Medulla oblongata (tissue), 1 donor: ENCODE results near the gene CNPY1.

Source experiments
- DNase-seq: peaks from one replicate; pipeline ENCODE4 v3.0.0-alpha.2; 2015; ENCODE audit errors: extremely low spot score

CNPY1 gene

DNA sequence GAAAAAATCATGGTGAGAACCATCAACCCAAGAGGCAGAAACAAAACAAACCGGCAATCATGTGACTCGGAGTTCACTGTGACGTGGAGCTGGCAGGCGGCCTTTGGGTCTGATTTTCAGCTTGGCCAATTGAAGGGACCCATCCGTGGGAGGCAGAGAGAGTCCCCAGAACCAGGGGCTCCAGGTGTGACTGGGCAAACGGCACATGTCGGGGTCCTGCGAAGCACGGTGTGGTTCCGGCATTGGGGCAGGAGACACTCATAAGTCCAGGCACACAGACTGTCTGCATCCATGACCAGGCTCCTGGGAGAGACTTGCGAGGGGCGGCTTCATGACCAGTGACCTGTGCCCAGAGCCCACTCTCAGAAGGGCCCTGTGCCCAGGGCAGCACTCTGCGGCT lies 12.6 kb upstream of the CNPY1 start:
- no peak for DNase-seq

DNA sequence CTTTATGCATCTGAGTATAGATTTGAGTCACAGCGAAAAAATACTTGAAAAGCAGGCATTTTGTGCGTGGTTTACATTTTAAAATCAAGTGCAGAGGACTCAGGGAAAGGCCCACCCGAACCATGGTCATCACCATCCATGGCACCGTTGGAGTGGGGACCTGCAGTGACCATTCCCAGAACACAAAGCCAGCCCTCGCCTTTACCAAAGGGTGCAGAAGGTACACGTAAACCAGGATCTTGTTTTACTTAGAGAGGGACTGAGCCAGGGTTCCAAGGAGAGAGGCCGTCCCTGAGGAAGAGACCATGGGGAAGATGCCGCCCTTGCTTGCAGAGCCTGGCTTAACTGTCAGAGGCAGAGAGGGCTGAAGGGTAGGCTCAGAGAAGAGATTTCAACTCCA lies 12.0 kb upstream of the CNPY1 start:
- no peak for DNase-seq

DNA sequence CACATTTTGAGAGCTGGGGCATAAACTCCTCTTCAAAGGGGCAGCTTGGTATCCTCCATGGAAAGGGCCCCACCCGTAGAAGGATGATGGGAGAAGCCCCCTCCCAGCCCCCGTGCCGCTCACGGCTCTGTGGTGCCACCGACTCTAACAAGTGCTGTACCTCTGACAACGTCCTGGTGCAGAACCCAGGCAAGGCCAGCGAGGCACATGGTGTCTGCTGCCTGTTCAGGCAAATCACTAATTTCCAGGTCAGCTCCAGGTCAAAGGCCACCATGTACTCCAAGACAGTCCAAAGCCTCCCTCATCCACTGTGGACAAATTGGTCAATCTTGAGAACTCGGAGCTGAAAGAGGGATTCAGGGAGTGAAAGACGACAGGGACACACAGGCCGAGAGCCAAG lies 11.4 kb upstream of the CNPY1 start:
- DNase-seq: no peak

DNA sequence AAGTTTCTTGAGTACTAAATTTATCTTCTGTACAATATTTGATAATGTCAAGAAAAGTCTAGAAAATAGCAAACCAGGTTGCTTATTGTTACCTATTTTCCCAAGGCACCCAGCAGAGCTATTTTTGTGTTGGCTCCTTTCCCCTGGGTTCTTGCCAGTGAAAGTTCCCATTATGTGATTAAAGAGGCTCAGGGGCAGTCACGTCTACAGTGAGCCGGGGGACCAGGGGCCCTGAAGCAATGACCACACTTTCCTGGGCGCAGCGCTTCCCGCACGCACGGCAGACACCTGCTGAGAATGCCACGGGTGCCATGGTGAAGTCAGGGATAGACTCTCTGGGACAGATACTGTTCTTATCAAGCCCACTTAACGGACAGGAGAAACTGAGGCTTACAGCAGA lies 10.4 kb upstream of the CNPY1 start:
- no peak for DNase-seq

DNA sequence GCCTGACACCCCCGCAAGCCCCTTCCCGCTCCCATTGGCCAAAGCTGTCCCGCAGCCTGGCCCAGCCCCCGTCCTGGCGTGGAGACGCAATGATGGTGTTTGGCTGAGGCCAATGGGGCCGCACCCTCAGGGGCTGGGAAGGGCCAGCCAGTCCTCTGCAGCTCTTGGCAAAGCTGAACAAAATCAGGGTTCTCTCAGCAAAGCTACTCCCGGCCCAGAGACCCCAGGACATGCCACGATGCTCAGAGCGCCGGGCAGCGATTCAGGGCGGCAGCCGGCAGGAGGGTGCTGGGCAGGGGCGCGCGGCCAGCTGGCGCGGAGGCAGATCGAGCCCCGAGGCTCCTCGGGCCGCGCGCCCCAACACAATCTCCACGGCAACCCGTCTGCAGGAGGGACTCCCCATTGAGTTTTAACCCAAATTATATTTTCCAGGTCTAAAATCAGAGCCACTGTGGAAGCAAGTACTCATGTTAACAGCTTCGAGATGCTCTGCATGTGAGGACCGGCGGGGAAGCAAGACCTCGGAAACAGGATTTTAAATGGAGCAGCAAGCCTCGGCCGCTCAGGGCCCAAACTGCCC lies 8.8 kb upstream of the CNPY1 start:
- no peak for DNase-seq

DNA sequence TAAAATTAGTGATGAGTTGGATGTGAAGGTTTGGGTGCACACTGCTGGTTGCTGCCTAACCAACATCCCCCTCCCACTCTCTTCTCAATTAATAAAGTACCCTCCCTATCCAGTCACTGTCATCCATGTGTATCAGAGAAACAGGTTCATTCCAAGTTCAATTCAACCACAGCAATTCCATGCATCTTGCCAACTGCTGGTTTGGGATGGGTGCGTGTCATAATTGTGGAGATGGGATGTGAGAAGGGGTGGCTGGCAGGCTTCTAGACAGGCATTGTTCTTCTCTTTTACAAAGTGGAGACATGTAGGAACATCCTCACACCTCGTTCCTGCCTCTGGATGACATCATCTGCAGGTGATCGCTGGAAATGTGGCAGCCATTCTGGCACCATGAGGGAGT lies 7.5 kb upstream of the CNPY1 start:
- DNase-seq: no peak

DNA sequence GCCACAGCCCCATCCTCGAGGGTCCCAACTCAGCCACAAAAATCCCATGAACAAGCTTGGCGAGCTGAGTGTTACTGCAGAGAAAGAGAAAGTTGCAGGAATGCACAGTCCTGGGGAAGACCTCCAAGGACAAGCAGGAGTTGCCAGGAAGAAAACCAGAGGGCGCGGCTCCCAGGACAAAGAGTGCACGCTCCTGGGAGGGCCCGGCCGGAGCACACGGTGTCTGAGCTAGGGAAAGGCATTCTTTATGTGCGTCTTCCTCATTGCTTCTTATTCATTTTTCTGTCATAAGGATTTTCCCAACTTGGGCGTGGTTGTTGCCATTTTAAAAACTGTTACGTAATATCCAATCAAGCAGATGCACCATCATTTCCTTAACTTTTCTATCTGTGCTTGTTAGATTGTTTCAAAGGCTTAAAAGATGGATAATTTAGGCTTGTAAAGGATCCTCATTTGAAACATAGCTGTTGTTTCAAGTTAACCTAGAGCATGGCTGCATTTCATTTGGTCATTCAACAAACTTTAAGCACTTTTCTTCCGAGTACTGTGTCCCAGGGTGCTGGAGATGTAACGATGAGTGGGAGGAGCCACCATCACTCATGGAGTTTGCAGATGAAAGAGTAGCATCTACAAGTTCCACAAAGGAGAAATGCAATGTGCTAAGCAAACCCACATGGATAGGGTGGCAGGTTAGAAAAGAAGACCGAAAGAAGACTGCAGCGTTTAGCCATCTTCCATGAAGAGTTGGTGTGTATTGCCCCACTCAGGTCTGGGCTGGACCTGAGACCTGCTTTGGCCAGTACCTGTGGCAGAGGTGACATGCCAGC lies 5.6 kb upstream of the CNPY1 start:
- no peak for DNase-seq

DNA sequence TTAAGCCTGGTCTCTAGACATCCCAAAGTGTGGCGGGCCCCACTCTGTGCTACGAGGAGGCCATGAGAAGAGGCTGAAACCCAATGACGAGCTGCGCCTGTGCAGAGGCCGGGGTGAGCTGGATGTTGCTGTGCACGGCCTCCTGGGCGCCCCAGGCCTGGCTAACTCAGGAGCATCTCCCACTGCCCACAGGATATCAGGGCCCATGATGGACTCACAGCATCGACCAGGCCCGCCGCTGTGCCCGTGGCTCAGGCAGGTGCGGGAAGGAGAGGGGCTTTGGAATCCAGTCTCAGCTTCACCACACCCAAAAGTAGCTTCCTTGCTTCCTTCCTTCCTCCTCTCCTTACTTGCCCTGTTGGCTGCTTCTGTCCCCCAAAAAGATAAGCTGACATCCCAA lies 4.6 kb upstream of the CNPY1 start:
- no peak for DNase-seq

DNA sequence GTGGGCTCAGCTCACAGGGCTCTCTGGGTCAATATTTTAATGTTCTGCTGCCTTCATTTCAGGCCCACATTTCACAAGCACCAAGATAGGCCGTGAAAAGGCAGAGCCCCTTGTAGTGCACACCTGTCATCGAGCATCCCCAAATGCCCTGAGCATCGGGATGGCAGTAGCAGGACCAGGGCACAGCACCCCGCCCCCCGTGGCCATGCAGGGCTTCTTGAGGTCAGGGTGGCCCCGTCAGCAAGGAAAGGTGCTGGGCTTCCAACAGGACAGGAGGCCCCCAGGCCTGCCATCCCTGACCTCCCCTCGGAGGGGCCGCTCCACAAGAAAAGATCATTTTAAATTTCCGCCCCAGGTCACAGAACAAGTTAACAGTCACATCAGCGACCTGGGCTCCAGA lies 2.9 kb upstream of the CNPY1 start:
- no peak for DNase-seq

DNA sequence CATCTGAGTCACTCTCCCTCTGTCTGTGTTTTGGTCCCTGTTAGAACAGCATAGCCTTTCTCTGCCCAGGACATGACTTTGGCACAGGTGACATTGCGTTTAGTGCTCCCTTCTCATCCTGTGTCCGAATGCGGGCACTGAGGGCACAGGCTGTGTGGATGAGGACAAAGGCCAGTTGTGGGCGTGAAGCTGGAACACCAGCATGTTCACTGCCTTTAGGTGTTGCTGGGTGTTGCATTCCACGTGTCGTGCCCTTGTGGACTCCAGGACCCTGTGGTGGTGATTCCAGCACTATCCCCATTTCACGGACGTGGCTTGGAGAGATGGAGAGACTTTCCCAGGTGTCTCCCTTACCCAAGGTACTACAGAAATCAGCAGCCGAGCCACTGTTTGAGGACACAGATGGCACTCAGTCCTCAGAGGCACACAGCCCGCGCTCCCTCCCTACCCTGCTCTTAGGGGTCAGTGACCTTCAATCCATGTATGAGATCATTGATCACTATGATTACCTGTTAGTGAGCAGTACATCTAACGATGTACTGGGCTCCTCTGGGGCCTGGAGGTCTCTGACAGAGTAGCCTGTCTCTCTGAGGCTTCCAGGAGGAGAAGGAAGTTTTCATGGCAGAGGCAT lies 917 bp upstream of the CNPY1 start:
- no peak for DNase-seq

DNA sequence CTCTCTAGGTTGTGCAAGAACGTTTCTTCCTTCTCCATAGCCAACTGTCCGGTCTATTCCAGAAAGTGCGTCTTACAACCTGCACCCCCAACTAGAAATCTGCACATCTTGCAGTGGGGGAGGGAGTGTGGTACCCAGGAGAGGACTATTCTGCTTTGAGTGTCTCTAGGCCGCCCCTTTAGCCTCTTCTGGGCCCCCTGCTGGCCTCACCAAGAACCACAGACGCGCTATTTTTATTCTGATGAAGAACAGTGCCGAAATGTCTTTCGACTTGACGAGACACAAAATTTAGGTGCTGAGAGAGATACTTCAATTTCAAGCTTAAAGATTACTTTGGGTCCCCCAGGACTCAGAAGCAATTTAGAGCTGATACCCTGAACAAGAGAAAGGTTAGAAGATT lies 1.0 kb downstream of the CNPY1 start:
- no peak for DNase-seq

DNA sequence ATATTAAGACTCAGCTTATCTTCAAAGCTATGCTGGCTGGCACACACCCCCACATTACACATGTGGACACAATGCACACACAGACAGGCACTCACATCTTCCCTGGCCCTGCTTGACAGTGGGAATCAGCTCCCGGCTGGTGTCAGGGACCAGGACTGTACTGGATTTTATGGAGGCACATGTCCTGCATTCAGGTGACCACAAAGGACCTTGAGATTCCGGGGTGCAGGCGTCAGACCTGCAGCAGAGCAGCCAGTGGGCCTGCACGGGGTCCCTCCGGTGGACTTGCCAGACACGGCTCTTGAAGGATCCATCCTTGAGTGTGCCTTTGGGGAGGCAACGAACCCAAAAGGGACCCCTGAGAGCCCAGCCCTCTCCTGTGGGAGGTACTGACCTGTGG lies 1.9 kb downstream of the CNPY1 start:
- DNase-seq: no peak

DNA sequence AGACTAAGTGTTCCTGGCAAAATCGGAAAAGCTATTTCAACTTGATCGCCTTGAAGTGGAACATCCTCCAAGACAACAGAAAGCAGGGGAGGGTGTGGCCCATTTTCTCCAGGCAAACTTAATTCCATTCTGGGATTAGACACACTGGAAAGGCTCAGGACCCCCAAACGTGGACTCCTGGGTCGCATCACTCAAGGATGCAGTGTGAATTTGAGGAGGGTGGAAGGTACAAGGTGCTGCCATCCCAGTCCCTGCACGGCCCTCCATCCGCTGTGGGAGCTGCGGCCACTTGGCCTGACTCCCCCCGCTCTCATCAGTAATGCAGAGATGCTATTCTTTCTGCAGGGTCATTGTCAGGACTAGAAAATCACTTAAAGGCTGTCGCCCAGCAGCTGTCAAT lies 2.4 kb downstream of the CNPY1 start:
- no peak for DNase-seq

DNA sequence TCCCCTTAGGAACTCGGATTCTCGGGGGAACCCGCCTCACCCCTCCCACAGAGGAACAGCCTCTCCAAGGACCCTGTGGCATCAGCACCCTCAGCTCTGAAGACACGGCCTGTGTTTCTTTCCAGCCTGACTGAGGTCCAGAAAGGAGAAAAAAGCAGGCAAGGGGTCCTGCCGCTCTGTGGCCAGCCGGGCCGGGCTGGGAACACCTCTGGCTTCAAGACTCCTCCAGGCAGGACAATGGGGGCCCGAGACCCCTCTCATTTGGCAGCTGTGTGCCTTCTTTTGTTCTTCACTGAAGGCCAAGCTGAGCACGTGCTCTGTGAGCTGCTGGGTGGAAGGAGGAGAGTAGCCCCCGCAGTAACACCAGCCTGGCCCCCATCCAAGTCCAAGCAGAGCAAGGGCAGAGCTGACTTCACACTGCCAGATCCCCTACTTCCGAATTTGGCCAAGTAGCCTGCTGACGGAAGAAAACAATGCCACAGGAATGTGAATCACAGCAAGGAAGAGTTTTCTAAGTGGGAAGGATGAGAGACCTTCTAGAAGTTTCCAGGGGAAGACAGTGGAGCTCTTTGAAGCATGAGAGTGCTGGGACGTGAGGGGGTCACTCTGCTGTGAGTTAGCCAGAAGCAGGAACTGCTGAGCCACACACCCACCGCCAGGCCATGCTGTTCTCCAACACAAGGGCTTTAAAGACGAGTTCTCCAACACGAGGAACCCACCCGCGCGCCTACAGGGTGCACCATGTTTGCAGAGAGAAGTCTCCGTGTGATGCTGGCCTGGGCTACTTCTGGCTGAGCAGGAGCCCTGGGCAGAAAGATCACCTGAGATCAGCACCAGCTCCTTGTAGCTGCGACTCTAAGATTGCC lies 3.1 kb downstream of the CNPY1 start:
- no peak for DNase-seq

DNA sequence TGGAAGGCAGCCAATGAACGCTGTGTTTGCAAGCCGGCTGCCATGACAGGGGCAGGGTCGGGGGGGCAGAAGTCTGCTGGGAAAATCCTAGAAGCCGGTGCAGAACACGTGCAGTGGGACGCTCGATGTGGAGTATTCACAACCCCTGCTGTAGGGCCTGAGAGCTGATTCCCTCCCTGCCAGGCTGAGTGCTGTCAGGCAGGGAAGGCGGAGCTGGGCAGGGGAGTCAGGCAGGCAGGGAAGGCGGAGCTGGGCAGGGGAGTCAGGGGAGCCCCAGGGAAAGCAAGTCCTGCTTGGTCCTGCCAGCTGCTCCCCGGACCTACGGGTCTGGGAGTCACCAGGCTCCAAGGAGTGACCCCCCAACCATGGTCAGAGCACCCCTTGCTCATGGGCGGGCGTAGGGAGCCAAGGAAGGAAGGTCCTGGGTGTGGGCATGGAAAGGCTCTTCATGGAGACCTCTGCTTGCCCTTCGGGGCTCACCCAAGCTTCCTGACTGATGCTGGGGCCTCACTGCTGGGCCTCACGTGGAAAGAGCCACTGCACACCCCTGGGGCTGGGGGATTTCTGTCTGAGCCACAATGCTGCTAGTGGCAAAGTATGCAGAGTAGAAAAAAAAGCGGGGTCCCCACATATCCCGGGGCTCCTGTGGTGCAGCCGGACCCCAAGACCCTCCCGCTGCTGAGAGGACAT lies 4.2 kb downstream of the CNPY1 start:
- DNase-seq: no peak

DNA sequence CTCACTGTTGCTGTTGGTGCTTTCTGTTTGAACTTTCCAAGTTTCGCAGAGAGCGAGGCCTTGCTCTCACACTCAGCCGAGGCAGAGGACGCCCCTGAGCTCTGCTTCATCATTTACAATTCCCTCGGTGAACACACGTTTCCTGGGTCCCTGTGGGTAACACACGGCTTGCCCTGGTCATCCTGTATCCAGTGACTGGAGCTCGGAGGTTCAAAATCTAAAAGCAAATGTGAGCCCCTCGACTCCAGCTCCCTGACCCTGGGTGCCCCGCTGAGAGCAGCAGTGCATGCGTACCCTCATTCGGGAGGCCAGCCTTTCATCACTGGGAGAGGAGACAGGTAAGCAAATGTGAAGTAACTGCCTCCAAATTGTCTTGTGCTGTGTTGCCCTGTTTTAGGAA lies 5.8 kb downstream of the CNPY1 start:
- no peak for DNase-seq

DNA sequence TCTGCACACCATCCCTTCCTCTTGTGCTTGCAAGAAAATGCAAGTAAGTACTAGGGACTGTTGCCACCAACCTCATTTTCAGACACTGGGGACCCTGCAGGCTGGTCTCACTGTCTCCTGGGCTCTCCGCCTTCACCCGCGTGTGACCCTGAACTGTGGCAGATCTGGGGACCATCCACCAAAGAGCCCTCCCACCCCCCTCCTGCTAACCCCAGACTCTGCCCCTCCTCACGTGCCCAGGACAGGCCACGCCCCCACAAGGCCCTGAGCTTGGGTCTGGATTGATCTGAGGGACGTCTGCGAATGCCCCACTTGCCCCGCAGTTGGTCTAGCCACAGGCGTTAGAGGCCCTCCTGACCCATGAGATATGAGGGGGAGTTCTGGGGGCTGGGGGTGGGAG lies 8.1 kb downstream of the CNPY1 start:
- no peak for DNase-seq

DNA sequence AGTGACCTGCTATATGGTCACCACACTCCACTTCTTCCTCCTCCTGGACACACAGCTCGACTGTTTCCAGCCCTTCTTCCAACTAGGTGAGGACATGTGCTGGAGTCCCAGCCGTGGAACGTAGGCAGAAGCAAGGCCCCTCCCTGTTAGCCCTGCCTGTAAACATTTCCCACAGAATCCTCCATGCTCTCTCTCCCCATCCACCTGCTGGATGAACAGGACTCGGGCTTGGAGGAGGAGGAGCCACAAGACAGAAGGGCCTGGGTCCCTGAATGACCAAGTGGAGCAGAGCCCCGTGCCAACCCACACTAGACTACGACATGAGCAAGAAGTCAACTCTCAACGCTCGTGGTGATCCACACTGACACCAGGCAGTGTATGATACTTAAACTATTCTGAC lies 9.9 kb downstream of the CNPY1 start:
- DNase-seq: no peak

DNA sequence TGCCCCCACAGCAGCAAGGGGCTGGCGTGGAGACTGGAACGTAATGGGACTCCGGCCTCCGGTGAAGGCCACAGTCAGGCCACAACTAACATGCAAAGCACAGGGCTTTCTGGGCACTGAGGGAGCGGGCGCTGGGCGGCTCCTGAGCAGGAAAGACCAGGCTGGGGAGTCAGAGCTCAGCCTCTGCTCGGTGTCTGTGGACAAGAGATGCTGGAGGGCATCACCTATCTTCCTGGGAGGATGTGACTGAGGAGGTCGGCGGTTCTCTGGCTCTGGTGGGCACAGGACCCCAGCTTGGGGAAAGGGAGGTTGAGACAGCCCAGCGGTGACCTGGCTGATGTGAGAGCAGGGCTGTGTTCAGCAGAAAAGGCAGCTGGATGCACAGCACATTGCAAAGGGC lies 11.7 kb downstream of the CNPY1 start:
- no peak for DNase-seq

DNA sequence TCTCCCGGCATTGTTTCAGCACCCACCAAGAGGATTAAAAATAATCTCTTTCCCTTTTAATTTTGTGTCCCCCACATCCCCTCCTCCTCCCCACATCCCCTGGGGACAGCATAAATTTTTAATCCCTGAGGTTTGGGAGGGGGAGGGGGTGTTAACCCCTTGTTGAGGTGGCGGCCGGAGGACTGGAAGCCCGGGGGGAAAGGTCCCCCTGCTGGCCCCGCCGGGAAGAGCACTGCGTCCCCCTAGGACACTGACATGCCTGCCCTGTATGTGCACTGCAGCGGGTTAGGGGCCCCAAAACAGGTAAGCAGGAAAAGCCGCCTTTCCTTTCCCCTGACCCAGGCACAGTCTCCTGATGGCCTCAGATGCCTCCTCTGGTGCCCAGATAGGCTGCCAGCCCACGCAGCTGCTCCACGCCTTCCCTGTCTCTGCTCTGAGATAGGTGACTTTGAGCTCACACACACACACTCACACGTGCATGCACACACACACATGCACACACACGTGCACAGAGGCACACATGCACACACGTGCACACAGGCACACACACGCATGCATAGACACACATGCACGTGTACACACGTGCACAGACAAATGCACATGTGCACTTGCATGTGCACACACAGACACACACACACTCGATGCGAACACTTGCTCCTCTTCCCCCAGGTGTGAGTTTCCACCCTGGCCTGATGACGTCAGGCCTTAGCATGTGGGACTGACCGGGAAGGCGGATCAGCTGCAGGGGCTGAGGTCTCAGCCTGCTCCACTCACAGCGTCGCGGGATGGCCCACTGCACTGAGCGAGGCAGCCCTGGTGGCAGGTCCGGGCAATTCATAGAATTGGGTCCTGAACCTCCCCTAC lies 12.3 kb downstream of the CNPY1 start:
- DNase-seq: no peak
